Stromal cell of bone marrow (primary cell): ENCODE data around the gene KCNK4.

Experiments used
- DNase-seq: peaks from one replicate; pipeline ENCODE4 v3.0.0-alpha.2; 2012; ENCODE audit warnings: low read depth

The KCNK4 gene

GRCh38 chr11:64268893-64269539 is 22.1 kb upstream of the KCNK4 start:
- DNase-seq, result no peak

- DNase-seq, result peak; percentile 100
Measured at GRCh38 chr11:64269540-64270220, 21.4 kb upstream of the KCNK4 start.

GRCh38 chr11:64275031-64275800 is 15.9 kb upstream of the KCNK4 start:
- DNase-seq, result no peak

- DNase-seq, result no peak
Measured at GRCh38 chr11:64275841-64276240, 15.3 kb upstream of the KCNK4 start.

DNA sequence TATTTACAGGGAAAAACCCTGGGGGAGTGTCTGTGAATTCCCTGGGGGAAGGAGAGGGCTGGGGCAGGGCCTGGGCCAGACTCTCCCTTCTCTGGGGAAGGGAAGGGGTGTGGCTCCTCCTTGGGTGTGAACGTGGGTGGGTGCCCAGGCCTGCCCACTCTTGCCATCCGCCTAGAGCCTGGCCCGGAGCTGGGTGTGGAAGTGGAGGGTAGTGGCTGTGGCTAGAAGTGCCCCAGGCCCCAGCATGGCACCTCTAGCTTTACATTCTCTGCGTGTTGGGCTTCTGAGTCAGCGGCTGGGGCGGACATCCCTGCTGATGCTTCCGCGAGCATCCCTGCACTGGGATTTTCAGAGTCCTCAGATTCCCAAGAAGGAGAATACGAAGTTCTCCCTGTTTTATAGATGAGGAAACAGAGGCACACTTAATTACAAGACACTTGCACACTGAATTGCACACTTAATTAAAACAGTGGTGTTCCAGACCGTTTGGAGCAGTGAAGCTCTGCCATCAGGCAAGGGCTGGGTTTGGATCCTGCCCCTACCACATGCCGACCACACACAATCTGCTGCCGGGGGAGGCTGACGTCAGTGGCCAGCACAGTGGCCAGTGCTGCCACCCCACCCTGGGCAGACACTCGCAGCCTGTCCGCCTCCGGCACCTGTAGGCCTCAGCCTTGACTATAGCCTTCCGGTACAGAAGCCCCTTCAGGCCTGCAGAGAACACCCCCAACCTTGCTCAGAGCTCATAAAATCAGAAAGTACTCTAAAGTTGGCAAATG is 14.3 kb upstream of the KCNK4 start:
- DNase-seq, result no peak

DNA sequence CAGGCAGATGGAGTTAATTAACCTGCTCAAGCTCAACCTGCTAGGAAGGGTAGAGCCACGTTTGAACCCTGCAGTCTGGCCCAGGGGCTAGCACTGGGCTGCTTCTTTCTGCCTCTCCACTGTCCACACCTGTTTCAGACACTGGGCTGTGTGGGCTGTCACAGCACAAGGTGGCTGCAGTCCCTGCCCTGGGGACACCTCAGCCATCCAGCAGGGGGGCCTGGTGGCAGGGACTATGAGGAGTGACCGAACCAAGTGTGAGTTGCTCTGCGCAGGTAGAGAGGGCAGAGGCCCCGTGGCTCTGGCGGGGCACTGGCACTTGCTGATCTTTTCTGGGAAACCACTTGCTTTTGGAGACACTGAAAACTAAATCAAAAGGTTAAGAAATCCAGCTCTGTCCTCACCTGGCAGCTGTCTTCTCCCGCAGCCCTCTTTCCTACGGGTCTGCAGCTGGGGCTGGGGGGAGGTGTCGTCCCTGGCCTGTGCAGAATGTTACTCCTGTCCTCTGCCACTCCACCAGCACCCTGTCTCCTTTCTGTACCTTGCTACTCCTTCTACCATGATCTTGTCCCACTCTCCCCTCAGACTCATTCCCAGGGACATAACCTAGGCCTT is 12.4 kb upstream of the KCNK4 start:
- DNase-seq, result no peak

- DNase-seq, result no peak
Measured at GRCh38 chr11:64281957-64282770, 8.9 kb upstream of the KCNK4 start.

DNA sequence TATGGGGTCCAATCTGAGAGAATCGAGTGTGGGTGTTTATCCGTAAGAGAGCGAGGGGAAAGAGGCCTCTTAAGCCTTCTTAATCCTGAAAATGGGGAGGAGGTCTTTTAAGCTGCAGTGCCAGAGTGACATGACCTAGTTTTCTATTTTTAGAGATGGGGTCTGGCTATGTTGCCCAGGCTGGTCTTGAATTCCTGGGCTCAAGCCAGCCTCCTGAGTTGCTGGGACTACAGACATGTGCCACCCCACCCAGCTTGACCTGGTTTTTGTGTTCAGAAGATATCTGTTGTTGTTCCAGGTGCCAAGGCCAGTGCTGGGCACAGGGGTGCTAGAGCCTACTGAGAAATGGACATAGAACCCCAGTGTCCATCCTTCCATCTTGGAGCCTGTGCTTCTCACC is 8.0 kb upstream of the KCNK4 start:
- no peak for DNase-seq

DNA sequence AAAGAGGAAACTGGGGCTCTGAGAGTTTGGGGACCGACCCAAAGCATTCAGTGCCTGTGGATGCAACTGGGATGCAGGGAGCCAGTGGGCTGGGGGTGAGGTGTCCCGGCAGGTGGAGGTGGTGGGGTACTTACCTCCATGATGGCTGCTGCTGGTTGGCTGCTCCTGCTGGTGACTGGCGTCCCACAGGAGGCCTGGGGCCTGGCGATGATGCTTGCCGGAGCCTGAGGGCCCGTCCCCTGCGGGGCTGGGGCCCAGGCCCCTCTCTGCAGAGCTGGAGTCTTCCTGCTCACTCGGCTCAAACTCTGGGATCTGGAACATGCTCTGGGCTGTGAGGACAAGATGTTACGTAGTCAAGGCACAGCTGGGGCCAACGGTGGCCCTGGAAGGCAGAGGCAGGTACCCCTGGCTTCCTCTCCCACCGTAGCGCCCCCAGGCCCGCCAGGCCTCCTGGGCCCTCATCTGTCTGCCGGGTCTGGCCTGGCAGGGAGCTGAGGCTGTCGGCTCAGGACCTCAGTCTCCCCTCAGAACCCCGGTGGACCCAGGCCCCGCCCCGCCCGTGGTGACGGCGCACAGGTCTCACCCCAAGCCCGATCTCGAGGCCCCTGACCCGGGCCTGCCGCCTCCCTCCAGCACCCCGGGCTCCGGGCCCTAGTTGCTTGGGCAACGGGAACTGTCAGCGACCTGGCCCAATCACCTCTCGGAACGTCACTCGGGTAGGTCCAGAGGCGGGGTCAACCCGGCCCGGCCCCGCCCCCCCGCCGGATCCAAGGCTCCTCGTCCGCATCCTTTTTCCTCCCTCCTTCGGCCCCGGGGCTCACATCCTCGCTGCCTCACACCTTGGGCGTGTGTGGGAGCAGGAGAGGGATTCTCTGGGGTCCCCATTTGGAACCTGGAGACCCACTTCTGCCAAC is 6.8 kb upstream of the KCNK4 start, which contains the start of gene BAD:
Gene BAD, minus strand, starts transcription at position 618 of the 914 bp plus-strand sequence. Its CDS starts 297 bp downstream, at position 321.
- DNase-seq, result peak; percentile 86

- peak; percentile 46 for DNase-seq
Measured at GRCh38 chr11:64284962-64285884, 5.9 kb upstream of the KCNK4 start, which contains the start of gene GPR137. TSS of gene GPR137 (plus strand) at chr11:64285848. CDS start at chr11:64286525, 677 bp downstream.

DNA sequence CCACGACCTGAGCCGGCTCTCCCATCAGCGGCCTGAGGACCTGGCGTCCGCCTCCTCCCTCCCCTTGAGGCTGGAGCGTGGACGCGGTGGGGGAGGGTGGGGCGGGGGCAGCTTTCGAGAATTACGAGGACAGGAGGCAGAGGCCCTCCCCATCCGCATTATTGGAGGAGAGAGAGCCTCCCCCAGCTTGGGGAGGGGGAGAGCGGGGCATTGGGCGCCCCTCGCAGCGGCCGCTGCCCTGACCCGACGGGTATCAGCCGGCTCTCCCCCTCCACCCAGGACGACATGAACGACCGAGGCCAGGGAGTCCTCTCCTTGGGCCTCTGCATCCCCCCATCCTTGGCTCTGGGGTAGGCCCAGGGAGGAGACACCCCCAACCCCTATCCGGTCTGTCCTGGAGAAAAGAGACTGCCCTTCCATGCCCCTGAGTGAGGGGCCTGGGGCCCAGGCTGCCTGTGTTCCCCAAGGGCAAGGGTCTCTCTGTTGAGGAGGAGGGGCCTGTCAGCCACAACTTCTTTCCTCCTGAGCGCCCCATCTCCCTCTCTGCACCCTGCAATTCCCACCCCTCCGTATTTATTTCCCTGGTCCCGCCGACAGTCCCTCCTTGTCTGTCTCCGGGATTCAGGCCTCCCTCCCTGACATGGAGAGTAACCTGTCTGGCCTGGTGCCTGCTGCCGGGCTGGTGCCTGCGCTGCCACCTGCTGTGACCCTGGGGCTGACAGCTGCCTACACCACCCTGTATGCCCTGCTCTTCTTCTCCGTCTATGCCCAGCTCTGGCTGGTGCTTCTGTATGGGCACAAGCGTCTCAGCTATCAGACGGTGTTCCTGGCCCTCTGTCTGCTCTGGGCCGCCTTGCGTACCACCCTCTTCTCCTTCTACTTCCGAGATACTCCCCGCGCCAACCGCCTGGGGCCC is 5.0 kb upstream of the KCNK4 start:
- no peak for DNase-seq

DNA sequence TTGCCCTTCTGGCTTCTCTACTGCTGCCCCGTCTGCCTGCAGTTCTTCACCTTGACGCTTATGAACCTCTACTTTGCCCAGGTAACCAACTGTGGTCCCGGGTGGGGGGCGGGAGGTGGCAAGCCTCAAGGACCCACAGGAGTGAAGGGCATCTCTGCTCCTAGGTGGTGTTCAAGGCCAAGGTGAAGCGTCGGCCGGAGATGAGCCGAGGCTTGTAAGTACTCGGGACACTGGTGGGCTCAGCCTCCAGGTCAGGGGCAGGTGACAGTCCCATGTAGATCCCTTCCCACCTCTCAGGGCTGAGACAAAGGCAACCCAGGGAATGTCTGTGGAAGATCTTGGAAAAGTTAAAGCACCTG is 4.3 kb upstream of the KCNK4 start:
- DNase-seq, result no peak

DNA sequence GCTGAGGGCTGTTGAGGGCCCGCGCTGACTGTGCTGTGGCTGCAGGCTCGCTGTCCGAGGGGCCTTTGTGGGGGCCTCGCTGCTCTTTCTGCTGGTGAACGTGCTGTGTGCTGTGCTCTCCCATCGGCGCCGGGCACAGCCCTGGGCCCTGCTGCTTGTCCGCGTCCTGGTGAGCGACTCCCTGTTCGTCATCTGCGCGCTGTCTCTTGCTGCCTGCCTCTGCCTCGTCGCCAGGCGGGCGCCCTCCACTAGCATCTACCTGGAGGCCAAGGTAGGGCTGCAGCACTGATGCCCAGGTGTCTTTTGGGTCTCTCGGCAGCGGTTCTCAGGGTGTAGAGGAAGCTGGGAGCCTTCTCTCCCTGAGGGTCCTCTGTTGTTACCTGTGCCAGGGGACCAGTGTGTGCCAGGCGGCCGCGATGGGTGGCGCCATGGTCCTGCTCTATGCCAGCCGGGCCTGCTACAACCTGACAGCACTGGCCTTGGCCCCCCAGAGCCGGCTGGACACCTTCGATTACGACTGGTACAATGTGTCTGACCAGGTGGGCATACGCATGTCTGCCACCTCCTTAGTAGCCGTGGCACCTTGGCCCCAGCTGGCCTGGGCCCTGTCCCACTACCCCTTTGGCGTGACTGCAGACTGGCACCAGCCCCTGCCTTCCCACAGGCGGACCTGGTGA is 3.3 kb upstream of the KCNK4 start:
- no peak for DNase-seq

- DNase-seq, result no peak
Measured at GRCh38 chr11:64288353-64288750, 2.8 kb upstream of the KCNK4 start.

DNA sequence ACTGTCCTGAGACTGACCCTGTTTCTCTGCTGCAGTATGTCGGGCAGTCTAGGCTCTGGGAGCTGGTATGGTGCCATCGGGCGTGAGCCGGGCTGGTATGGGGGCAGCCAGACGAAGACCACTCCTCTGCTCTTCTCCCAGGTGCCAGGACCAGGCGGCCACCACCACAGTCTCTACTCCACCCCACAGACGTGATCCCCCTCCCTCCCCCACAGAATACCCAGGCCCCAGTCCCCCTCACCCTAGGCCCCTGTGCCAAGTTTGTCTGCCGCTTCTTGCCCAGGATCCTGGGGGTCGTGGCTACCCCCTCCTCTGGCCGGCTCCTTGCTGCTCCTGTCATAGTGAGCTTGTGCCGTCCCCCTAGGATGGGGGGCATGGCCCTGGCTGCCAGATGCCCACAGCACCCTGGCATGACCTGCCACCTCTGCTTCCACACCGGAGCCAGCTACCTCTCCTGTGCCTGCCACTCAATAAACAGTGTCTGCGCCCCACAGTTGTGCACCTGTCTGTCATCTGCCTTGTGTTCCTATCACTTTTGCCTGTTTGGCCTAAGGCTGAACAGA is 2.0 kb upstream of the KCNK4 start:
- DNase-seq, result no peak

DNA sequence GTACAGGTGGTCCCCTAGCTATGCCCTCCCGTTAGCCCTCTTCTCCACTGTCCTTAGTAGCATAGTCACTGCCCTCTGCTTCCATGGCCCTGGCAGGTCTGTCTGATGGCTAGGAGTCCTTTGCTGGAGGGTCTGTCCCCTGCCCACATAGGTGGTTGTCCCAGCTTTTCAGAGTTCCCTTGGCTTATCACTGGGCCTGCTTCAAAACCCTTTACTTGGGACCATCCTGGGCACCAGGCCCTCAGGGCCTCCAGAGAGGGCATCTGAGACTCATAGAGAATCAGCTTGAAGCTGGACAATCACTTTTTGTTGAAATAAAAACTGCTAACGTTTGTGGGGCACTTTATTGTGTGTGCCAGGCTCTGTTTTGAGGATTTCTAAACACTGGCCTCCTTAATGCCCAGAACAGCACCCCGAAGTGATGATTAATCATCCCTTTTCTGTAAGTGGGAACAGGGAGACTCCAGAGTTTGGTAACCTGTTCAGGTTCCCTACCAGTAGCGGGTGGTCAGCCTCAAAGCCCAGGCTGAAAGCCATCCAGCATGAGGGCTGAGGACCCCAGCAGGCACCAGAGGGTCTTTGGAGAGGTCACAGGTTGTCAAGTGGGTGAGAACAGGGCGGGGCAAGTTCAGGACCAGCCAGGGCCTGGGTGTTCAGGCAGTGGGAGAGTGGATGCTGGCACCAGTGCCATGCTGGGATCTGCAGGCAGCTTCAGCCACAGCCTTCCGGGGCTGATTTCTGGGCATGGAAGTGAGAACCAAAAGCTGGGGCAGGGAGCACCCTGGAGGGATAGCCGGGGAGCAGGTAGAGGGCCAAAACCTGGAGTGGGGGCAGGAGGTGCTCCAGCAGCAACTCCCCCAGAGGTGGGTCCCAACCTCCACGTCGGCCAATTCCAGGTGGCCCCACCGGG is 495 bp upstream of the KCNK4 start:
- no peak for DNase-seq
